ENCODE results near the gene ANLN. TPM values are rescaled to one million over a fixed set of nuclear protein-coding genes. Genes with fewer than 3 reads are reported as not detected.

The ANLN gene
- total and polyA plus RNA-seq, 2 donors (not counting 3 experiments of a cell fraction or from before 2014, with no cell fraction given) = 28.5 to 119 TPM

- dilution Hi-C loops (cut with MboI; ENCODE audit: extremely low pct_ligation_motif_present, low sequenced_read_pairs) = no loop called here
- CTCF ChIA-PET = interaction anchor here (1.1 to 1.3 kb wide), 3 partner anchors 15 to 34 kb away, joined by 3 to 4 read pairs (median 3); no protein-coding TSS in a partner anchor
- H2AFZ ChIP-seq (ENCODE audit: low read depth, low read length) = no peak overlapping the region
Measured at GRCh38 chr7:36407636-36408550, 18.2 kb downstream of the ANLN start.

More at GRCh38 chr7:36407636-36408550, 18.2 kb downstream of the ANLN start:
- POLR2A ChIA-PET = no interaction called here
- Histone ChIP-seq H4K20me1 (replicated peaks; ENCODE audit: control insufficient read depth, extremely low read depth, insufficient read depth, low read length) (no peaks in the 10 kb centered on the region), H3K36me3 (ENCODE audit: control insufficient read depth in 2 of 2, extremely low read depth in 1 of 2, insufficient read depth in 2 of 2, low read length in 2 of 2) (peaks cover 2 to 40% of the 10 kb centered on the region in 2 experiments), H3K4me3 (replicated peaks in 1 of 3; ENCODE audit: insufficient read depth in 1 of 3, low read depth in 1 of 3, low read length in 3 of 3) (no peak overlapping the region), H3K4me1 (ENCODE audit: control insufficient read depth, extremely low read depth, insufficient read depth, low read length) (peaks cover 8% of the 10 kb centered on the region), H3K9me3 (replicated peaks; ENCODE audit: control insufficient read depth, insufficient read depth, low read length) (no peaks in the 10 kb centered on the region), H3K27me3 (ENCODE audit: control insufficient read depth in 2 of 2, insufficient read depth in 2 of 2, low read length in 2 of 2) (no peaks in the 10 kb centered on the region), H3K4me2 (ENCODE audit: insufficient read depth, low read length) (no peak overlapping the region), H3K9ac (replicated peaks; ENCODE audit: extremely low read depth, insufficient read depth, low read length) (no peak overlapping the region), H3K9me1 (replicated peaks; ENCODE audit: control insufficient read depth, extremely low read depth, insufficient read depth, low read length) (no peaks in the 10 kb centered on the region), H3K79me2 (ENCODE audit: control insufficient read depth, insufficient read depth, low read length) (peaks cover 80% of the 10 kb centered on the region), H3K27ac (ENCODE audit: insufficient read depth, low read depth, low read length) (no peak overlapping the region)
- intact Hi-C loops (cut with micrococcal nuclease) = loop anchor here (2.0 kb wide), 1 partner anchor 13 kb away; no protein-coding TSS in a partner anchor
- no peak for DNase-seq (ENCODE audit: low read depth, low spot score)
- no peak for TF ChIP-seq CTCF (IDR thresholded peaks at IDR 0.05; ENCODE audit: extremely low read depth in 1 of 2, insufficient read depth in 1 of 2, low read depth in 1 of 2, low read length in 2 of 2)
- TF ChIP-seq POLR2AphosphoS5 (IDR thresholded peaks at IDR 0.05; ENCODE audit: insufficient read depth, low read depth, low read length) = no peak
- no peak for TF ChIP-seq MAX (IDR thresholded peaks at IDR 0.05; ENCODE audit: insufficient read depth, insufficient read length)
- no peak for TF ChIP-seq JUN (IDR thresholded peaks at IDR 0.05; ENCODE audit: borderline replicate concordance, insufficient read depth, insufficient read length, low read depth)
- TF ChIP-seq FOS (IDR thresholded peaks at IDR 0.05; ENCODE audit: borderline replicate concordance, insufficient read depth, low read length) = no peak
- TF ChIP-seq EZH2 (IDR thresholded peaks at IDR 0.05; ENCODE audit: borderline replicate concordance, low read depth, low read length, severe bottlenecking) = no peak
- no peak for TF ChIP-seq GATA2 (IDR thresholded peaks at IDR 0.05; ENCODE audit: insufficient read depth, insufficient read length, low read depth, low read length)
- TF ChIP-seq MYC (IDR thresholded peaks at IDR 0.05; ENCODE audit: low read depth, low read length) = no peak
- no peak for TF ChIP-seq POLR2A (IDR thresholded peaks at IDR 0.05; ENCODE audit: low read depth, low read length)
- FAIRE-seq = no peak
- BruUV-seq (replicated peaks) = no TSS peak

Measured in endothelial cell of umbilical vein (primary cell).